K562 (cell line): ENCODE results near the gene ITGA7. TPM values are rescaled to one million over a fixed set of nuclear protein-coding genes. Genes with fewer than 3 reads are reported as not detected.
A peak's percentile ranks its signal among the peaks of the same experiment; 100 is the strongest.

Source experiments
- EP300 ChIP-seq: IDR thresholded peaks from 2 replicates; pipeline ENCODE4 v1.6.1; 2012; ENCODE audit warnings: low read length, improper control_type of control experiment
- ILK ChIP-seq: fragments of 450-650 bp; IDR thresholded peaks from 2 replicates; pipeline ENCODE4 v1.6.1; 2016; ENCODE audit warnings: missing genetic modification characterization, low read depth, mild to moderate bottlenecking, missing compliant biosample characterization, moderate library complexity, borderline replicate concordance
- IRF2 ChIP-seq: sonication (generic); formaldehyde crosslinking; IDR thresholded peaks from 2 replicates; pipeline ENCODE4 v1.8.1; 2022; ENCODE audit warnings: mild to moderate bottlenecking, missing genetic modification reagents
- JUND ChIP-seq, 2 experiments: IDR thresholded peaks; 2 replicates in 1 of 2; 3 replicates in 1 of 2; pipeline ENCODE4 v1.6.1; 2011; ENCODE audit warnings: borderline replicate concordance in 2 of 2, low read depth in 2 of 2, low read length in 2 of 2, improper control_type of control experiment in 1 of 2, missing biosample characterization in 1 of 2, missing genetic modification characterization in 1 of 2, missing genetic modification reagents in 1 of 2
- KDM1A ChIP-seq, 2 experiments: fragments of 450-650 bp; IDR thresholded peaks; 2 replicates each; pipeline ENCODE4 v1.6.1; 2016; ENCODE audit warnings: mild to moderate bottlenecking in 2 of 2
- KDM5B ChIP-seq: fragments of 200-600 bp; sonication (generic); IDR thresholded peaks from 2 replicates; pipeline ENCODE4 v1.6.1; 2012; ENCODE audit warnings: low read depth, mild to moderate bottlenecking, moderate library complexity, low read length, control low read depth, inconsistent platforms; ENCODE audit not compliant: insufficient replicate concordance
- PRMT5 ChIP-seq: sonication (generic); formaldehyde crosslinking; IDR thresholded peaks from 2 replicates; pipeline ENCODE4 v1.5.0; 2020; ENCODE audit warnings: missing genetic modification reagents
- RBM34 ChIP-seq: fragments of 200-400 bp; formaldehyde crosslinking; IDR thresholded peaks from 2 replicates; pipeline ENCODE4 v1.6.1; 2018; ENCODE audit warnings: low read length, borderline replicate concordance; ENCODE audit not compliant: insufficient read depth
- TEAD2 ChIP-seq: fragments of 450-650 bp; IDR thresholded peaks from 2 replicates; pipeline ENCODE4 v1.6.1; 2016; ENCODE audit warnings: missing genetic modification characterization, control low read depth, missing compliant biosample characterization
- ZC3H8 ChIP-seq: fragments of 450-650 bp; IDR thresholded peaks from 2 replicates; pipeline ENCODE4 v1.6.1; 2017
- ZNF3 ChIP-seq: fragments of 250-450 bp; sonication (Bioruptor Pico); IDR thresholded peaks from 2 replicates; pipeline ENCODE4 v1.5.0; 2021; ENCODE audit warnings: mild to moderate bottlenecking, moderate library complexity
- ZNF561 ChIP-seq: fragments of 450-650 bp; formaldehyde crosslinking; conservative IDR thresholded peaks from 2 replicates; pipeline ENCODE4 v1.4.0; 2020; ENCODE audit warnings: mild to moderate bottlenecking, moderate library complexity
- ZNF696 ChIP-seq: fragments of 250-450 bp; sonication (Bioruptor Pico); conservative IDR thresholded peaks from 2 replicates; pipeline ENCODE4 v1.4.0; 2020; ENCODE audit warnings: mild to moderate bottlenecking, moderate library complexity
- polyA plus RNA-seq, 8 experiments: library from polyadenylated mRNA; depleted of rRNA in 4 of 8; stranded (reverse) in 5 of 8; unstranded in 3 of 8; fragments of >200 nt; fragmentation: Nextera tagmentation in 2 of 8; fragmentation: Illumina TruSeq in 1 of 8; extraction: Ambion mirVana in 2 of 8; extraction: Trizol in 1 of 8; gene quantifications; 2 replicates each; pipeline versions ENCODE4 v1.2.1 to v1.2.3, GENCODE V29; 2011 to 2014; ENCODE audit warnings: inconsistent platforms in 1 of 8, missing spikeins in 1 of 8
- total RNA-seq, 7 experiments: library from RNA; depleted of rRNA in 6 of 7; stranded (reverse); fragments of >200 nt in 6 of 7; fragmentation: Illumina TruSeq in 2 of 7; extraction: Trizol in 2 of 7; gene quantifications; 2 replicates each; pipeline versions ENCODE4 v1.2.1 to v1.2.3, GENCODE V29; 2011 to 2021; ENCODE audit warnings: low replicate concordance in 1 of 7
- TF ChIP-seq, protein P1 (sequence below), 3 experiments: IDR thresholded peaks in 2 of 3; conservative IDR thresholded peaks in 1 of 3; 2 replicates each; pipeline ENCODE4 v1.5.1; 2011 to 2012; ENCODE audit warnings: low read length in 3 of 3, mild to moderate bottlenecking in 3 of 3, control low read depth in 2 of 3, improper control_type of control experiment in 1 of 3, inconsistent platforms in 1 of 3, low read depth in 1 of 3, mixed read lengths in 1 of 3, moderate library complexity in 1 of 3; ENCODE audit not compliant: insufficient read depth in 2 of 3
- TF ChIP-seq, protein P2 (sequence below): IDR thresholded peaks from 3 replicates; pipeline ENCODE4 v1.6.1; 2011; ENCODE audit warnings: borderline replicate concordance, mild to moderate bottlenecking; ENCODE audit not compliant: insufficient read length, insufficient read depth

ITGA7 gene
- total and polyA plus RNA-seq, 9 of the 15 experiments (the other 6 are each of a cell fraction or from before 2014, with no cell fraction given), result 0.11 to 2.3 (median 0.56) TPM; not detected in 1

DNA sequence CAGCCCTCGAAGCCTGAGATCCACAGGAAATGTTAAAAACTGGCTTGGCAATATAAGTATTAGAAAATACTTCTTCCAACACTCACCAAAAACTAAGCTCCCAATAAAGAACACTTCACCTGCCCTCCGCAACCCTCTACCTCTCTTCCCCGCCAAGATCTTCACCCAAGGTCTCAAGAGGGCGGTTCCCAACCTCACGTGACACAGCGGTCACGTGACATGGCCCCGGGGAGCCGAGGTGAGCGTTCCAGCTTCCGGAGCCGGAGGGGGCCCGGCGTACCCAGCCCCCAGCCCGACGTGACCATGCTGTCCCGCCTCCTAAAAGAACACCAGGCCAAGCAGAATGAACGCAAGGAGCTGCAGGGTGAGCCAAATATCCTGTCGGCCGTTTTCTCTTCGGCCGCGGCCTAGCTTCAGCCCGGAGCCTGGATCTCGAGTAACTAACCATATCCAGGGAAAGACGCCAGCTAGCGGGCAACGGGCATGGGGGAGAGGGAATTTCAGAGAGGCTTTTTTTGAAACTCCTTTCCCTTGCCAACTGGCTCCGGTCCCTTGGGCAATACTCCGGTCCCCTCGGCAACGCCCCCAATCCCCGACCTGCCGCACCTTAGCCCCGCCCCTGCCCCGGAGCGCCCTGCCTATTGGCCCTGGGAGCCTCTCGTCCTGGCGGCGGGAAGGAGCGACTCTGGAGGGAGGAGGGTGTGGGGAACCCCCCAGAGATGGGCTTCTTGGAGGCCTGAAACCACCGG is 8.3 kb upstream of the ITGA7 start, which contains the start of gene BLOC1S1 (continued):
- TF ChIP-seq ILK (tag), result no peak
- TF ChIP-seq ZNF561, result no peak
- TF ChIP-seq EP300, result peak; percentile 49; the same call in 1 of the 2 replicates
- peak; percentile 32; the same call in 1 of the 2 replicates for TF ChIP-seq JUND (IDR thresholded peaks at IDR 0.05; ENCODE audit: borderline replicate concordance, low read depth, low read length)
- no peak; the same call in 2 of the 3 replicates for TF ChIP-seq JUND (tag; IDR thresholded peaks at IDR 0.05; ENCODE audit: borderline replicate concordance, low read depth, low read length)
- 0 out of 2 replicates have a peak, but pooled peaks have one; percentile 64 for TF ChIP-seq PRMT5 (CRISPR knock-in tag)
- TF ChIP-seq, protein P1, sequence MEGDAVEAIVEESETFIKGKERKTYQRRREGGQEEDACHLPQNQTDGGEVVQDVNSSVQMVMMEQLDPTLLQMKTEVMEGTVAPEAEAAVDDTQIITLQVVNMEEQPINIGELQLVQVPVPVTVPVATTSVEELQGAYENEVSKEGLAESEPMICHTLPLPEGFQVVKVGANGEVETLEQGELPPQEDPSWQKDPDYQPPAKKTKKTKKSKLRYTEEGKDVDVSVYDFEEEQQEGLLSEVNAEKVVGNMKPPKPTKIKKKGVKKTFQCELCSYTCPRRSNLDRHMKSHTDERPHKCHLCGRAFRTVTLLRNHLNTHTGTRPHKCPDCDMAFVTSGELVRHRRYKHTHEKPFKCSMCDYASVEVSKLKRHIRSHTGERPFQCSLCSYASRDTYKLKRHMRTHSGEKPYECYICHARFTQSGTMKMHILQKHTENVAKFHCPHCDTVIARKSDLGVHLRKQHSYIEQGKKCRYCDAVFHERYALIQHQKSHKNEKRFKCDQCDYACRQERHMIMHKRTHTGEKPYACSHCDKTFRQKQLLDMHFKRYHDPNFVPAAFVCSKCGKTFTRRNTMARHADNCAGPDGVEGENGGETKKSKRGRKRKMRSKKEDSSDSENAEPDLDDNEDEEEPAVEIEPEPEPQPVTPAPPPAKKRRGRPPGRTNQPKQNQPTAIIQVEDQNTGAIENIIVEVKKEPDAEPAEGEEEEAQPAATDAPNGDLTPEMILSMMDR (IDR thresholded peaks at IDR 0.05 in 2 of 3, conservative IDR thresholded peaks at IDR 0.05 in 1 of 3; ENCODE audit: insufficient read depth in 2 of 3, low read depth in 1 of 3, low read length in 3 of 3), result no peak; a peak in 1 of 6 replicates
- TF ChIP-seq ZNF3 (CRISPR knock-in tag), result no peak
- no peak for TF ChIP-seq TEAD2
- TF ChIP-seq, protein P2, sequence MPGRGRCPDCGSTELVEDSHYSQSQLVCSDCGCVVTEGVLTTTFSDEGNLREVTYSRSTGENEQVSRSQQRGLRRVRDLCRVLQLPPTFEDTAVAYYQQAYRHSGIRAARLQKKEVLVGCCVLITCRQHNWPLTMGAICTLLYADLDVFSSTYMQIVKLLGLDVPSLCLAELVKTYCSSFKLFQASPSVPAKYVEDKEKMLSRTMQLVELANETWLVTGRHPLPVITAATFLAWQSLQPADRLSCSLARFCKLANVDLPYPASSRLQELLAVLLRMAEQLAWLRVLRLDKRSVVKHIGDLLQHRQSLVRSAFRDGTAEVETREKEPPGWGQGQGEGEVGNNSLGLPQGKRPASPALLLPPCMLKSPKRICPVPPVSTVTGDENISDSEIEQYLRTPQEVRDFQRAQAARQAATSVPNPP, result no peak
- TF ChIP-seq RBM34, result no peak
- TF ChIP-seq ZNF696, result no peak
- no peak for TF ChIP-seq ZC3H8
- TF ChIP-seq KDM1A (IDR thresholded peaks at IDR 0.05), result no peak
- TF ChIP-seq IRF2 (CRISPR knock-in tag), result no peak
- TF ChIP-seq KDM5B, result peak; percentile 46
